Ovary (tissue), 9 donors: ENCODE measurements around the gene FOXP1. TPM values are rescaled to one million over a fixed set of nuclear protein-coding genes. Genes with fewer than 3 reads are reported as not detected.

Experiments used
- DNase-seq, 5 donors: peaks; one replicate each; pipeline ENCODE4 v3.0.0-alpha.2; 2019 to 2020
- H3K27ac ChIP-seq, 2 donors: fragments of 200-600 bp; one replicate each; pipeline versions ENCODE4 v1.5.1 to v1.8.0; 2019 to 2022
- H3K27me3 ChIP-seq: fragments of 200-600 bp; one replicate; pipeline ENCODE4 v1.8.0; 2022
- H3K36me3 ChIP-seq: fragments of 200-600 bp; sonication (generic); one replicate; pipeline ENCODE4 v1.5.1; 2019
- H3K4me1 ChIP-seq: one replicate; pipeline ENCODE4 v1.8.1; 2013; ENCODE audit warnings: mild to moderate bottlenecking, moderate library complexity; ENCODE audit not compliant: insufficient read depth
- H3K4me3 ChIP-seq: fragments of 200-600 bp; sonication (generic); one replicate; pipeline ENCODE4 v1.5.1; 2017
- H3K9me3 ChIP-seq, 2 donors: fragments of 200-600 bp in 1 of 2; sonication (generic) in 1 of 2; one replicate each; pipeline versions ENCODE4 v1.5.1 to v1.8.1; 2013 to 2019; ENCODE audit warnings: mild to moderate bottlenecking in 1 of 2, moderate library complexity in 1 of 2
- CTCF ChIP-seq, 3 donors: fragments of 450-650 bp in 2 of 3; fragments of 200-600 bp in 1 of 3; IDR thresholded peaks; one replicate each; pipeline versions ENCODE4 v1.5.1 to v1.8.0; 2016 to 2022; ENCODE audit warnings: antibody characterized with exemption in 3 of 3, mild to moderate bottlenecking in 1 of 3
- EP300 ChIP-seq: sonication (generic); formaldehyde crosslinking; IDR thresholded peaks from one replicate; pipeline ENCODE4 v1.6.1; 2017; ENCODE audit warnings: antibody characterized with exemption
- POLR2A ChIP-seq: fragments of 450-650 bp; IDR thresholded peaks from one replicate; pipeline ENCODE4 v1.6.1; 2017; ENCODE audit warnings: antibody characterized with exemption, mild to moderate bottlenecking, moderate library complexity
- WGBS, 3 donors: extraction: QIAGEN DNeasy Blood & Tissue Kit in 1 of 3; methylation state at CpG; one replicate each; pipeline versions ENCODE4 v1.1.5 to v1.1.7; 2013 to 2017; 5-methylcytosine and 5-hydroxymethylcytosine counted together
- intact Hi-C, 4 donors: fragments of 100-400 bp; cut with DNase I; formaldehyde crosslinking; loops; one replicate each; pipeline versions ENCODE4 v1.11.0 to v1.15.1; 2022 to 2023
- polyA plus RNA-seq, 2 donors: library from polyadenylated mRNA; stranded (reverse); fragments of 200-250 nt in 1 of 2; fragments of 350-450 nt in 1 of 2; fragmentation: Illumina TruSeq in 1 of 2; extraction: RNeasy Lipid Tissue Mini Kit (QIAGEN cat#74804) in 1 of 2; gene quantifications; one replicate each; pipeline ENCODE4 v1.2.3, GENCODE V29; 2013 to 2014
- total RNA-seq, 7 donors: library from RNA; depleted of rRNA in 2 of 7; stranded (reverse); fragments of >200 nt in 2 of 7; fragmentation: NEBNext Ultra II Directional in 3 of 7; extraction: Animal tissue kit (Norgen Biotek cat#: 25700) in 3 of 7; gene quantifications; one replicate each; pipeline versions ENCODE4 v1.1.0 to v1.2.4, GENCODE V29; 2016 to 2023
- donor health status: DM: no; HTN: no; CAD: no; lungs with moderate emphysema.
- donor health status: DM: no; HTN: no; CAD: no.
- donor health status: Bipolar disorder and iron deficiency.
- donor health status: DM: yes; HTN: yes; CAD: no.
- donor health status: DM: no; HTN: no; CAD: no.
- donor health status: DM: yes; HTN: yes; CAD: no.

The FOXP1 gene
- total and polyA plus RNA-seq, 9 donors = 31.7 to 126 (median 114) TPM

GRCh38 chr3:71102111-71102983 is 481.2 kb downstream of the FOXP1 start:
- Histone ChIP-seq H3K9me3 (no peaks in the 10 kb centered on the region), H3K27me3 (no peaks in the 10 kb centered on the region), H3K27ac (no peak overlapping the region), H3K4me1 (peaks cover 22% of the 10 kb centered on the region), H3K4me3 (no peak overlapping the region), H3K36me3 (no peaks in the 10 kb centered on the region)
- 28 to 39% (median 30%) methylated on average over 11 of the region's 11 CpGs for WGBS, 3 donors
- intact Hi-C loops = no loop called here
- no peak for DNase-seq
- TF ChIP-seq POLR2A = no peak
- TF ChIP-seq EP300 = no peak
- TF ChIP-seq CTCF (IDR thresholded peaks at IDR 0.05) = no peak

GRCh38 chr3:71101626-71102025 is 481.9 kb downstream of the FOXP1 start:
- TF ChIP-seq CTCF (IDR thresholded peaks at IDR 0.05) (no peak), EP300 (no peak), POLR2A (no peak)
- Histone ChIP-seq H3K9me3 (no peaks in the 10 kb centered on the region), H3K36me3 (no peaks in the 10 kb centered on the region), H3K4me1 (peaks cover 17% of the 10 kb centered on the region), H3K4me3 (no peak overlapping the region), H3K27me3 (no peaks in the 10 kb centered on the region), H3K27ac (no peak overlapping the region)
- intact Hi-C loops = no loop called here
- no peak for DNase-seq
- 50 to 60% (median 56%) methylated on average over 5 of the region's 5 CpGs for WGBS, 3 donors

GRCh38 chr3:71101014-71101413 is 482.5 kb downstream of the FOXP1 start:
- no peaks in the 10 kb centered on the region for H3K27me3 ChIP-seq
- WGBS, 3 donors = 86 to 91% (median 90%) methylated on average over 3 of the region's 3 CpGs
- TF ChIP-seq CTCF (IDR thresholded peaks at IDR 0.05) (no peak), POLR2A (no peak), EP300 (no peak)
- no peak overlapping the region for H3K27ac ChIP-seq
- H3K4me1 ChIP-seq = peaks cover 17% of the 10 kb centered on the region
- no peak overlapping the region for H3K4me3 ChIP-seq
- no peaks in the 10 kb centered on the region for H3K36me3 ChIP-seq
- no peak for DNase-seq
- intact Hi-C loops = no loop called here
- H3K9me3 ChIP-seq = no peaks in the 10 kb centered on the region

- WGBS, 3 donors = 43 to 60% (median 52%) methylated on average over 6 of the region's 6 CpGs
- H3K4me1 ChIP-seq = peaks cover 17% of the 10 kb centered on the region
- no peaks in the 10 kb centered on the region for H3K36me3 ChIP-seq
- TF ChIP-seq CTCF (IDR thresholded peaks at IDR 0.05) (no peak), POLR2A (no peak), EP300 (no peak)
- H3K27ac ChIP-seq = no peak overlapping the region
- no peaks in the 10 kb centered on the region for H3K27me3 ChIP-seq
- no peak for DNase-seq
- intact Hi-C loops = no loop called here
- H3K9me3 ChIP-seq = no peaks in the 10 kb centered on the region
- no peak overlapping the region for H3K4me3 ChIP-seq
Measured at GRCh38 chr3:71099997-71100719, 483.4 kb downstream of the FOXP1 start.
